Osteoblast (primary cell): ENCODE results near the gene CDC14A. TPM values are rescaled to one million over a fixed set of nuclear protein-coding genes. Genes with fewer than 3 reads are reported as not detected.
"Not testable (repeated sequence)": the region's sequence is repeated elsewhere in the genome, so short reads cannot be mapped to it uniquely, and the experiment has no call there.

Source experiments
- DNase-seq: peaks from one replicate; pipeline ENCODE4 v3.0.0; 2011; ENCODE audit warnings: low spot score, mixed read lengths; ENCODE audit not compliant: insufficient read length; ENCODE audit errors: missing footprints
- H2AFZ ChIP-seq: 2 replicates; pipeline ENCODE4 v1.6.0; 2011; ENCODE audit warnings: mild to moderate bottlenecking, low read length
- H3K27ac ChIP-seq: 2 replicates; pipeline ENCODE4 v1.5.1; 2011; ENCODE audit warnings: mild to moderate bottlenecking, low read depth, low read length, moderate library complexity
- H3K27me3 ChIP-seq: 2 replicates; pipeline ENCODE4 v1.6.0; 2012; ENCODE audit warnings: mild to moderate bottlenecking, control low read depth, inconsistent platforms, low read length, moderate library complexity; ENCODE audit not compliant: insufficient read depth
- H3K36me3 ChIP-seq: 2 replicates; pipeline ENCODE4 v1.5.1; 2011; ENCODE audit warnings: mild to moderate bottlenecking, low read length, control low read depth, moderate library complexity; ENCODE audit not compliant: insufficient read depth
- H3K4me1 ChIP-seq: 2 replicates; pipeline ENCODE4 v1.5.1; 2011; ENCODE audit warnings: mild to moderate bottlenecking, low read length, control low read depth, moderate library complexity; ENCODE audit not compliant: insufficient read depth
- H3K4me2 ChIP-seq: 2 replicates; pipeline ENCODE4 v1.6.0; 2011; ENCODE audit warnings: mild to moderate bottlenecking, low read length; ENCODE audit not compliant: insufficient read depth
- H3K4me3 ChIP-seq: fragments of 200-600 bp; sonication (generic); 3 replicates; pipeline ENCODE4 v1.5.1; 2012; ENCODE audit warnings: mild to moderate bottlenecking, low read length, inconsistent platforms; ENCODE audit not compliant: insufficient read depth
- H3K79me2 ChIP-seq: 2 replicates; pipeline ENCODE4 v1.6.0; 2012; ENCODE audit warnings: mild to moderate bottlenecking, low read length, control low read depth, inconsistent platforms; ENCODE audit not compliant: insufficient read depth
- H3K9me3 ChIP-seq: 2 replicates; pipeline ENCODE4 v1.5.1; 2011; ENCODE audit warnings: low read depth, low read length, control low read depth
- H4K20me1 ChIP-seq: 2 replicates; pipeline ENCODE4 v1.6.0; 2012; ENCODE audit warnings: mild to moderate bottlenecking, low read length, control low read depth; ENCODE audit not compliant: insufficient read depth
- total RNA-seq: library from RNA; depleted of rRNA; stranded (reverse); fragments of >200 nt; gene quantifications from 2 replicates; pipeline ENCODE4 v1.2.3, GENCODE V29; 2012
- TF ChIP-seq, protein P1 (sequence below): IDR thresholded peaks from 2 replicates; pipeline ENCODE4 v1.5.1; 2011; ENCODE audit warnings: mild to moderate bottlenecking, low read depth, low read length, moderate library complexity; ENCODE audit errors: extremely low read depth

The CDC14A gene
- total RNA-seq, 1 donor: 6.9 TPM

DNA sequence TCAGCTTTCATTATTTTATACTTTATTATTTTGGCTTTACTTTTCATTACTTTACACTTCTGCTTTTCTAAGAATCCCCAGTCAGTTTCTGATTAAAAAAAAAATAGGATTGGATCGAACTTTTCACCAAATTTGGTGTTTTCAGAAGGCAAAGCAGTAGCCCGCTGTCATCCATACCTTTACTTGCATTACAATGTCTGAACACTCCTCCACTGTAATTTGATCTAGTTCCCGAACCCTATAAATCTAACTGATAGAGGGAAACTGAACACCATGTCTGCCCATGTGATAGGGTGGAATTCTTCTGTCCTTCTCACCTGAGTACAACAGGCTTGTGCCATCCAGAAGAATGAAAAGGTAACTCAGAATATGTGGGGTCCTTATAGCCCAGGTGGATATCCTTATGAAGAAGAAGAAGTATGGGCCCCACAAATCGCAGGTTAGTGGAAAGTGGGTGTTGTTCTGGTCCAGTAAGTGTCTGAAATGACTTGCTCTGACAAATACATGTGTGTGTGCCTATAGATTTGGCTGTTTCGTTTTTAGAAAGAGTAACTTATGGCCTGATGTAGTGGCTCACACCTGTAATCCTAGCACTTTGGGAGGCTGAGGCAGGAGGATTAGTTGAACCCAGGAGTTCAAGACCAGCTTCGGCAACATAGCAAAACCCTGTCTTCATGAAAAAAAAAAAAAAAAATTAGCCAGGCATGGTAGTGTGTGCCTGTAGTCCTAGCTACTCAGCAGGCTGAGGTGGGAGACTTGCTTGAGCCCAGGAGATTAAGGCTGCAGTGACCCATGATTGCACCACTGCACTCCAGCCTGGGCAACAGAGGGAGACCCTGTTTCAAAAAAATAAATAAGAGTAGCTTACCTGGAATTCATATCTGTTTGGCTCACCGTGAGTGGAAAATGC lies 26.6 kb upstream of the CDC14A start:
- no peaks in the 10 kb centered on the region for H3K4me1 ChIP-seq
- DNase-seq: no peak
- H3K27ac ChIP-seq: no peak overlapping the region
- H2AFZ ChIP-seq: no peak overlapping the region
- H3K27me3 ChIP-seq: peaks cover 13% of the 10 kb centered on the region
- TF ChIP-seq, protein P1, sequence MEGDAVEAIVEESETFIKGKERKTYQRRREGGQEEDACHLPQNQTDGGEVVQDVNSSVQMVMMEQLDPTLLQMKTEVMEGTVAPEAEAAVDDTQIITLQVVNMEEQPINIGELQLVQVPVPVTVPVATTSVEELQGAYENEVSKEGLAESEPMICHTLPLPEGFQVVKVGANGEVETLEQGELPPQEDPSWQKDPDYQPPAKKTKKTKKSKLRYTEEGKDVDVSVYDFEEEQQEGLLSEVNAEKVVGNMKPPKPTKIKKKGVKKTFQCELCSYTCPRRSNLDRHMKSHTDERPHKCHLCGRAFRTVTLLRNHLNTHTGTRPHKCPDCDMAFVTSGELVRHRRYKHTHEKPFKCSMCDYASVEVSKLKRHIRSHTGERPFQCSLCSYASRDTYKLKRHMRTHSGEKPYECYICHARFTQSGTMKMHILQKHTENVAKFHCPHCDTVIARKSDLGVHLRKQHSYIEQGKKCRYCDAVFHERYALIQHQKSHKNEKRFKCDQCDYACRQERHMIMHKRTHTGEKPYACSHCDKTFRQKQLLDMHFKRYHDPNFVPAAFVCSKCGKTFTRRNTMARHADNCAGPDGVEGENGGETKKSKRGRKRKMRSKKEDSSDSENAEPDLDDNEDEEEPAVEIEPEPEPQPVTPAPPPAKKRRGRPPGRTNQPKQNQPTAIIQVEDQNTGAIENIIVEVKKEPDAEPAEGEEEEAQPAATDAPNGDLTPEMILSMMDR: no peak
- no peak overlapping the region for H3K4me3 ChIP-seq
- H3K79me2 ChIP-seq: no peaks in the 10 kb centered on the region
- H3K4me2 ChIP-seq: no peak overlapping the region
- no peaks in the 10 kb centered on the region for H3K9me3 ChIP-seq
- H3K36me3 ChIP-seq: no peaks in the 10 kb centered on the region
- no peaks in the 10 kb centered on the region for H4K20me1 ChIP-seq

DNA sequence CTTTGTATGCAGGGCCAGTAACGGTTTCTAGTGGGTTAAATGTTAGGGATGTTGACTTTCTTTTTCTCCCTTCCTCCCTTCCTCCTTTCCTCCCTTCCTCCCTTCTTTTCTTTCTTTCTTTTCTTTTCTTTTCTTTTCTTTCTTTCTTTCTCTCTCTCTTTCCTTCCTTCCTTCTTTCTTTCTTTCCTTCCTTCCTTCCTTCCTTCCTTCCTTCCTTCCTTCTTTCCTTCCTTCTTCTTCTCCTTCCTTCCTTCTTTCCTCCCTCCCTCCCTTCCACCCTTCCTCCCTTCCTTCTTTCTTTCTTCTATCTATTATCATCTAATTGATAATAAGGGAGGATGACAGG lies 26.0 kb upstream of the CDC14A start:
- not testable (repeated sequence) for H4K20me1 ChIP-seq, H3K27ac ChIP-seq, H2AFZ ChIP-seq, H3K9me3 ChIP-seq, H3K79me2 ChIP-seq, H3K4me1 ChIP-seq, H3K36me3 ChIP-seq, DNase-seq, H3K4me2 ChIP-seq, H3K4me3 ChIP-seq
- peaks cover 13% of the 10 kb centered on the region for H3K27me3 ChIP-seq

DNA sequence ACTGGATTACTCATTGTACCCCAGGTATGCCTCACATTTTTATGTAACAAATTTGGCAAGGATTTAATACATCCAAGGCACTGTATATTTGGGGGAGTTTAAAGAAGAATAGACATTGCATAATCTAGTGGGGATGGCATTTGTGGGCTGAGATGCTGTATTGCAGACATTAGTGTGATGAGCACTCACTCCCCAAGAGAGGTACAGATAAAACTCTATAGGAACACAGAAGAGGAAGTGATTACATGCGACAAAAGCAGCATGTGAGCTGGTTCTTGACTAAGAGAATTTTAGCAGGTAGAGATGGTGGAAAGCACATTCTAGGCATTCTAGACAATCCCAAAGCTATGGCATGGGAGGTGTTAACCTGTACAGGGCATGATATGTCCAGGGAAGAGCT lies 24.2 kb upstream of the CDC14A start:
- H4K20me1 ChIP-seq: no peaks in the 10 kb centered on the region
- H3K27me3 ChIP-seq: peaks cover 17% of the 10 kb centered on the region
- H3K4me1 ChIP-seq: no peaks in the 10 kb centered on the region
- no peak overlapping the region for H2AFZ ChIP-seq
- H3K4me3 ChIP-seq: no peak overlapping the region
- H3K27ac ChIP-seq: no peak overlapping the region
- no peak overlapping the region for H3K4me2 ChIP-seq
- no peaks in the 10 kb centered on the region for H3K79me2 ChIP-seq
- H3K36me3 ChIP-seq: no peaks in the 10 kb centered on the region
- no peak for DNase-seq
- no peaks in the 10 kb centered on the region for H3K9me3 ChIP-seq
- TF ChIP-seq, protein P1: no peak

DNA sequence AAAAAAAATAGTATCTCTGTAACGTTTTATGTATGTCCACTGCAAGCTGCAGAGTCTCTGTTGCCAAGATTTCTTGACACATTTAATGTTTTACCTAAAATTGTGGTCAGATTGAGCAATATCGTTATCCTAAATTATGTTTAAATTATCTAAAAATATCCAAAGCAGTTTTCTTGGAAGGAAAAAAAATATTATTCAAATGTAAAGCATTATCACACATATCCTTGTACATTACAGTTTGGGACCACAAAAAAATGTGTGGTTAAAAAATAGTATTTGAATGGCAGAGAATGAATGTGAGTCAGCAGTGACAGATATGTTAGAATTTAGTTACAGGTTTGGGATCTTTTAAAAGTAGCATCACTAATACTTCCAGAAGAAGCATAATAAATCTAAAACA lies 21.2 kb upstream of the CDC14A start:
- DNase-seq: not testable (repeated sequence)

DNA sequence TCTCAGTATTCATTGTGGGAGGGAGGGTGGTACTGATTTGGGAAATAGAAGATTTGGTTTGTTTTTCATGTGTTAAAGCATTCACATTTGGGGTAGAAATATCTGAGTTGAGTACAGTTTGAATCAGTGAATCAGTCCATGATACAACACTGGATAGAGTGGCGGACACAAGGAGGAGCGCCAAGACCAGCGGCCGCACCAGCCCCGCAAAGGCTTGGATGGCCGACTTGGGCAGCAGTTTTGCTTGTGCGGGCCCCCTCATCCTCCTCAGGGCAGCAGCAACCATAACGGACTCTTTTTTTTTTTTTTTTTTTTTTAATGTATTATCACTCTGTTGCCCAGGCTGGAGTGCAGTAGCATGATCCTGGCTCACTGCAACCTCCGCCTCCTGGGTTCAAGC lies 20.0 kb upstream of the CDC14A start:
- no peak overlapping the region for H3K4me3 ChIP-seq
- H3K27me3 ChIP-seq: peaks cover 12% of the 10 kb centered on the region
- H3K27ac ChIP-seq: no peak overlapping the region
- no peaks in the 10 kb centered on the region for H3K4me1 ChIP-seq
- no peak overlapping the region for H3K4me2 ChIP-seq
- H4K20me1 ChIP-seq: no peaks in the 10 kb centered on the region
- H3K36me3 ChIP-seq: no peaks in the 10 kb centered on the region
- TF ChIP-seq, protein P1: no peak
- no peaks in the 10 kb centered on the region for H3K79me2 ChIP-seq
- DNase-seq: no peak
- H2AFZ ChIP-seq: no peak overlapping the region
- H3K9me3 ChIP-seq: no peaks in the 10 kb centered on the region

More for the DNA sequence above, 21.2 kb upstream of the CDC14A start:
- not testable (repeated sequence) for H3K9me3 ChIP-seq, H2AFZ ChIP-seq, H3K4me1 ChIP-seq, H3K36me3 ChIP-seq, H3K79me2 ChIP-seq, H4K20me1 ChIP-seq, H3K4me2 ChIP-seq, H3K27ac ChIP-seq, H3K4me3 ChIP-seq
- peaks cover 17% of the 10 kb centered on the region for H3K27me3 ChIP-seq
